ENCODE data around the gene YPEL1.

GRCh38 chr22:21665047-21665851 lies 70.3 kb downstream of the YPEL1 start:
- TF ChIP-seq, protein P1, sequence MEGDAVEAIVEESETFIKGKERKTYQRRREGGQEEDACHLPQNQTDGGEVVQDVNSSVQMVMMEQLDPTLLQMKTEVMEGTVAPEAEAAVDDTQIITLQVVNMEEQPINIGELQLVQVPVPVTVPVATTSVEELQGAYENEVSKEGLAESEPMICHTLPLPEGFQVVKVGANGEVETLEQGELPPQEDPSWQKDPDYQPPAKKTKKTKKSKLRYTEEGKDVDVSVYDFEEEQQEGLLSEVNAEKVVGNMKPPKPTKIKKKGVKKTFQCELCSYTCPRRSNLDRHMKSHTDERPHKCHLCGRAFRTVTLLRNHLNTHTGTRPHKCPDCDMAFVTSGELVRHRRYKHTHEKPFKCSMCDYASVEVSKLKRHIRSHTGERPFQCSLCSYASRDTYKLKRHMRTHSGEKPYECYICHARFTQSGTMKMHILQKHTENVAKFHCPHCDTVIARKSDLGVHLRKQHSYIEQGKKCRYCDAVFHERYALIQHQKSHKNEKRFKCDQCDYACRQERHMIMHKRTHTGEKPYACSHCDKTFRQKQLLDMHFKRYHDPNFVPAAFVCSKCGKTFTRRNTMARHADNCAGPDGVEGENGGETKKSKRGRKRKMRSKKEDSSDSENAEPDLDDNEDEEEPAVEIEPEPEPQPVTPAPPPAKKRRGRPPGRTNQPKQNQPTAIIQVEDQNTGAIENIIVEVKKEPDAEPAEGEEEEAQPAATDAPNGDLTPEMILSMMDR (IDR thresholded peaks at IDR 0.05): no peak
- TF ChIP-seq EZH2 (IDR thresholded peaks at IDR 0.05): no peak

Data from neural progenitor cell (in vitro differentiated cells).